GM12878 (cell line): ENCODE data around the gene NUP93. TPM values are rescaled to one million over a fixed set of nuclear protein-coding genes. Genes with fewer than 3 reads are reported as not detected.

Experiments used
- ATAC-seq: fragments of 200-7000 bp; cut with Tn5 transposase; 3 replicates; pipeline ENCODE4 v1.9.1; 2020; ENCODE audit warnings: mild to moderate bottlenecking, moderate library complexity
- BruUV-seq: library from RNA; stranded (reverse); fragments of 400-500 nt; replicated peaks from 2 replicates; lab custom pipeline; 2021; lab: Mats Ljungman, UMichigan
- CTCF ChIA-PET: fragments of 300-600 bp; sonication (Branson Sonifier 250); formaldehyde crosslinking; extraction: SDS; loops from one replicate; lab custom pipeline; 2021; ENCODE audit warnings: inconsistent platforms; lab: Yijun Ruan, JAX
- POLR2A ChIA-PET: fragments of 350-600 bp; formaldehyde crosslinking; extraction: SDS; loops from one replicate; lab custom pipeline; 2021; ENCODE audit warnings: inconsistent platforms; lab: Charles Lee
- RAD21 ChIA-PET: fragments of 300-600 bp; sonication (Branson Sonifier 250); formaldehyde crosslinking; loops from one replicate; lab custom pipeline; 2023; ENCODE audit warnings: antibody characterized with exemption; ENCODE audit not compliant: unreplicated experiment; lab: Charles Lee
- SMC1A ChIA-PET: fragments of 300-600 bp; sonication (Branson Sonifier 250); formaldehyde crosslinking; loops from one replicate; lab custom pipeline; 2023; ENCODE audit not compliant: unreplicated experiment, uncharacterized antibody; lab: Charles Lee
- DNase-seq: peaks from one replicate; pipeline ENCODE4 v3.0.0-alpha.2; 2011; ENCODE audit warnings: low read depth, low spot score
- FAIRE-seq: peaks from 3 replicates; lab custom pipeline; 2011; peaks lifted over from hg19 to GRCh38; lab: Jason Lieb, UNC
- H2AFZ ChIP-seq: 2 replicates; pipeline ENCODE4 v1.6.0; 2011; ENCODE audit warnings: low read depth, low read length, control low read depth; ENCODE audit not compliant: control insufficient read depth
- H3K27ac ChIP-seq: 2 replicates; pipeline ENCODE4 v1.5.1; 2011; ENCODE audit warnings: control low read depth; ENCODE audit not compliant: control insufficient read depth, insufficient read depth
- H3K27me3 ChIP-seq, 2 experiments: replicated peaks in 1 of 2; 2 replicates each; pipeline versions ENCODE4 v1.6.0 to v1.6.1; 2011; ENCODE audit warnings: low read length in 1 of 2; ENCODE audit not compliant: control insufficient read depth in 2 of 2, insufficient read depth in 2 of 2
- H3K36me3 ChIP-seq, 2 experiments: 2 replicates each; pipeline ENCODE4 v1.5.1; 2011; ENCODE audit warnings: low read length in 1 of 2; ENCODE audit not compliant: control insufficient read depth in 2 of 2, insufficient read depth in 2 of 2
- H3K4me1 ChIP-seq: 2 replicates; pipeline ENCODE4 v1.6.1; 2011; ENCODE audit warnings: mild to moderate bottlenecking, low read length, moderate library complexity, mixed read lengths; ENCODE audit not compliant: control insufficient read depth, insufficient read depth
- H3K4me2 ChIP-seq: 2 replicates; pipeline ENCODE4 v1.6.0; 2011; ENCODE audit warnings: control low read depth; ENCODE audit not compliant: control insufficient read depth, insufficient read depth
- H3K4me3 ChIP-seq: fragments of 200-600 bp; sonication (generic); 2 replicates; pipeline ENCODE4 v1.5.1; 2016
- H3K79me2 ChIP-seq: 2 replicates; pipeline ENCODE4 v1.6.0; 2011; ENCODE audit warnings: low read length; ENCODE audit not compliant: control insufficient read depth, insufficient read depth
- H3K9ac ChIP-seq: 2 replicates; pipeline ENCODE4 v1.8.0; 2011; ENCODE audit warnings: low read length, control low read depth, mixed read lengths; ENCODE audit not compliant: control insufficient read depth, insufficient read depth
- H3K9me3 ChIP-seq: replicated peaks from 3 replicates; pipeline ENCODE4 v1.5.1; 2011; ENCODE audit warnings: mild to moderate bottlenecking, low read length; ENCODE audit not compliant: control insufficient read depth, insufficient read depth
- H4K20me1 ChIP-seq: 2 replicates; pipeline ENCODE4 v1.6.0; 2011; ENCODE audit not compliant: control insufficient read depth, insufficient read depth
- ASH2L ChIP-seq: fragments of 300-600, 200-600 bp; sonication (generic); IDR thresholded peaks from 2 replicates; pipeline ENCODE4 v1.6.1; 2017; ENCODE audit warnings: low read depth, mild to moderate bottlenecking, borderline replicate concordance
- CREM ChIP-seq: IDR thresholded peaks from 2 replicates; pipeline ENCODE4 v1.6.1; 2014; ENCODE audit warnings: antibody characterized with exemption, low read depth
- E2F8 ChIP-seq: fragments of 450-650 bp; IDR thresholded peaks from 2 replicates; pipeline ENCODE4 v1.6.1; 2018; ENCODE audit warnings: mild to moderate bottlenecking, low read depth, moderate library complexity; ENCODE audit not compliant: partially characterized antibody
- FOS ChIP-seq: IDR thresholded peaks from 3 replicates; pipeline ENCODE4 v1.6.1; 2011; ENCODE audit warnings: borderline replicate concordance; ENCODE audit not compliant: insufficient read length; ENCODE audit errors: extremely low read depth
- SPI1 ChIP-seq: IDR thresholded peaks from 2 replicates; pipeline ENCODE4 v1.6.1; 2011; ENCODE audit warnings: low read depth, mild to moderate bottlenecking, low read length, moderate library complexity, borderline replicate concordance; ENCODE audit not compliant: insufficient read depth
- ZNF622 ChIP-seq: fragments of 450-650 bp; IDR thresholded peaks from 2 replicates; pipeline ENCODE4 v1.6.1; 2017; ENCODE audit warnings: mild to moderate bottlenecking, inconsistent platforms
- WGBS: methylation state at CpG from one replicate; pipeline ENCODE4 v1.1.6; 2016; ENCODE audit warnings: low lambda C conversion rate; ENCODE audit not compliant: insufficient replicate concordance, insufficient coverage; ENCODE audit errors: missing lambda C conversion rate; 5-methylcytosine and 5-hydroxymethylcytosine counted together
- in situ Hi-C: fragments of 300-500 bp; cut with MboI; formaldehyde crosslinking; loops from 9 replicates; pipeline ENCODE4 v1.14.3; 2018; ENCODE audit warnings: mixed read lengths
- intact Hi-C: fragments of 100-400 bp; cut with micrococcal nuclease; formaldehyde crosslinking; loops from one replicate; pipeline ENCODE4 v1.14.2; 2022; ENCODE audit not compliant: unreplicated experiment
- polyA plus RNA-seq, 11 experiments: library from polyadenylated mRNA; depleted of rRNA in 4 of 11; unstranded in 6 of 11; stranded (reverse) in 5 of 11; fragments of >200 nt; fragmentation: Nextera tagmentation in 4 of 11; fragmentation: Illumina TruSeq in 1 of 11; extraction: Ambion mirVana in 4 of 11; extraction: Trizol in 1 of 11; gene quantifications; 1 replicate in 1 of 11; 2 replicates in 10 of 11; pipeline versions ENCODE4 v1.2.1 to v1.2.3, GENCODE V29; 2011 to 2016; ENCODE audit warnings: inconsistent platforms in 2 of 11, missing spikeins in 2 of 11, low read depth in 1 of 11
- total RNA-seq, 4 experiments: library from RNA; depleted of rRNA in 3 of 4; stranded (reverse); fragments of >200 nt in 3 of 4; fragmentation: Illumina TruSeq in 1 of 4; extraction: Trizol in 1 of 4; gene quantifications; 2 replicates each; pipeline versions ENCODE4 v1.2.1 to v1.2.3, GENCODE V29; 2013 to 2021

The NUP93 gene
- total and polyA plus RNA-seq, 10 of the 15 experiments (the other 5 are each of a cell fraction or from before 2014, with no cell fraction given), result 82.2 to 175 (median 101) TPM

- TF ChIP-seq E2F8 (no peak), ZNF622 (no peak), FOS (no peak), ASH2L (no peak), CREM (no peak)
Observed at GRCh38 chr16:56783344-56783743, 53.4 kb downstream of the NUP93 start (continued).

- Histone ChIP-seq H3K27ac (no peak overlapping the region), H3K27me3 (no peaks in the 10 kb centered on the region), H3K4me3 (no peak overlapping the region), H2AFZ (no peak overlapping the region), H3K9ac (no peak overlapping the region), H3K9me3 (no peaks in the 10 kb centered on the region), H3K36me3 (no peaks in the 10 kb centered on the region), H3K4me1 (no peaks in the 10 kb centered on the region), H3K4me2 (no peak overlapping the region), H3K79me2 (no peaks in the 10 kb centered on the region), H4K20me1 (no peaks in the 10 kb centered on the region)
- DNase-seq (no peak), FAIRE-seq (no peak), ATAC-seq (no peak)
- BruUV-seq, result no TSS peak
- intact Hi-C loops, result no loop called here
- ChIA-PET SMC1A (interaction anchor here (1.0 to 1.7 kb wide), 3 partner anchors 9 to 64 kb away, joined by 4 to 5 read pairs (median 5); no protein-coding TSS in a partner anchor), POLR2A (interaction anchor here (0.6 kb wide), 1 partner anchor 256 kb away, joined by 3 read pairs; no protein-coding TSS in a partner anchor), CTCF (interaction anchor here (1.1 to 1.3 kb wide), 2 partner anchors 10 to 11 kb away, joined by 3 to 4 read pairs; no protein-coding TSS in a partner anchor), RAD21 (no interaction called here)
- TF ChIP-seq SPI1 (no peak), CREM (no peak)
- in situ Hi-C loops, result no loop called here
- WGBS, result 92% methylated on average over 6 of the region's 6 CpGs
Observed at GRCh38 chr16:56785317-56785716, 55.4 kb downstream of the NUP93 start.
